CD4-positive, alpha-beta T cell treated with Interleukin-17A for 1 hour (primary cell): Measurements from ENCODE around the gene PPP2R5E.
"Not testable (repeated sequence)": the region's sequence is repeated elsewhere in the genome, so short reads cannot be mapped to it uniquely, and the experiment has no call there.

Experiments
- DNase-seq: peaks from one replicate; pipeline ENCODE4 v3.0.0-alpha.2; 2020

Gene PPP2R5E

GRCh38 chr14:63426838-63427352, 116.3 kb downstream of the PPP2R5E start:
- DNase-seq: no peak

- no peak for DNase-seq
Measured at GRCh38 chr14:63423889-63424288, 119.3 kb downstream of the PPP2R5E start.

- DNase-seq: no peak
Measured at GRCh38 chr14:63423381-63423780, 119.8 kb downstream of the PPP2R5E start.

DNA sequence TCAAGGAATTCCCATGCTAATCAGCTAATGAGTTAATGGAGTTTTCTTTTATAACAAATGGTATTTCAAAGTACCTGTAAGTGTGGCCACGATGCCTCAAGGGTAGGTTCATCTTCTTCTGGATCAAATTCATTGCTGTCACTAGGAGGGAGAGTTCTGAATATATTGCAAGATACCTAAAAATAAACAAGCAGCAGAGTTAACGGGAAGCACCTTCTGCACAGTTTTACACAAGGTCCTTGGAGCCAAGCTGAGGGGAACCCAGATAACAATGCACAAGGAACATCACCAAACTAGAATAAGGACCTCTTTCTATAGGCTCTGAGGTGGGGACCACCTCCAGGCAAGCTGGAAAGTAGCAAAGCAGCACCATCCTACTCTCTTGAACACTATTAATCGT, 121.3 kb downstream of the PPP2R5E start:
- no peak for DNase-seq

GRCh38 chr14:63421226-63421625, 122.0 kb downstream of the PPP2R5E start:
- DNase-seq: no peak

DNA sequence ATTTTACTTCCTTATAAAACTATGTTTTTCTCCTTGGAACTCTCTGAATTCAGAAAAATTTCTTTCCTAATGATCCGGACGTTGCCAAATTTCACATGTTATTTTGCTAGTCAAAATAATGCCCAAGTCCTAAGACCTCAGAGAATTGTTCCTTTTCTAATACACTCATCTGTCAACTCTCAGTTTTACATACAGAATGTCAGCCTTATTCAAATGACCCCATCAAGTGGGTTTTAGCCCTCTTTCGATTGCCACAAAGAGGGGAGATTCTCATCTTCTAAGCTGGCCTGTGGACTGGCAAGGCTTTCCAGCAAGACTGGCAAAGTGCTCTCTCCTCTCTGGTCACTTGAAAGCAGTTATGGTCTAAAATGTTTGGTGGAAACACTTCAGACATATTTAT, 125.2 kb downstream of the PPP2R5E start:
- no peak for DNase-seq

DNA sequence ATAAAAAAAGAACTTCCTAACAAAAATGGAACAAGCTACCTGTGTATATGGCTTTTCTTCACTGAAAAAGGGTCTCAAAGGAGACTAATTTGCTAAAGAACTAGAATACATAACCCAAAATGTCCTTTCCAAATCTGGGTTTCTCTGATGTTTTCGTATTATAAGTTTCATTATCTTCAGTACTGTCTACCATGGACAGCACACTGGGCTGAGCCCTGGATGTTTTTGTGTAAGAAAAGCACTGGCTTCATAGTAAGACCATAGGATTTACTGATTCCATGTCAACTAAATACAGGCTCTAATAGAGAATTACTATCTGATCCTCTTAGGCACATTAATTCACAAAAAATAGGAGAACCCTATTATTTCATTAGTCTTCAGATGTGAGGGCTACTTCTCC, 130.2 kb downstream of the PPP2R5E start:
- no peak for DNase-seq

DNA sequence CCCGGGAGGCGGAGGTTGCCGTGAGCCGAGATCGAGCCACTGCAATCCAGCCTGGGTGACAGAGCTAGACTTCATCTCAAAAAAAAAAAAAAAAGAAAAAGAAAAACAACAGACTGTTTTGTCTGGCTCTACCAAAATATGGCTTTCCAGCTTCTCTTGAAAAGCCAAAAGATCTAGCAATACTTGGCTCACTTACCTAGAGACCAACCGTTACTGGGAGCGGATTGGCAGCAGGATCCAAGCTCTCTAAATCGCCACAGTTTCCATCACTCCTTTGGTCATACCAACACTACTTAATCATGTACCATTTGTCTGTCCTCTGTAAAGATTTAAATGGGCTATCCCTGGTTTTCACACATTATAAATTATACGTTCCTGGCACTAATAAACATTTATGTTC, 136.8 kb downstream of the PPP2R5E start:
- DNase-seq: no peak

GRCh38 chr14:63405715-63406114, 137.5 kb downstream of the PPP2R5E start:
- DNase-seq: no peak

- no peak for DNase-seq
Measured at GRCh38 chr14:63404906-63405305, 138.3 kb downstream of the PPP2R5E start.

GRCh38 chr14:63401646-63402045, 141.5 kb downstream of the PPP2R5E start:
- no peak for DNase-seq

DNA sequence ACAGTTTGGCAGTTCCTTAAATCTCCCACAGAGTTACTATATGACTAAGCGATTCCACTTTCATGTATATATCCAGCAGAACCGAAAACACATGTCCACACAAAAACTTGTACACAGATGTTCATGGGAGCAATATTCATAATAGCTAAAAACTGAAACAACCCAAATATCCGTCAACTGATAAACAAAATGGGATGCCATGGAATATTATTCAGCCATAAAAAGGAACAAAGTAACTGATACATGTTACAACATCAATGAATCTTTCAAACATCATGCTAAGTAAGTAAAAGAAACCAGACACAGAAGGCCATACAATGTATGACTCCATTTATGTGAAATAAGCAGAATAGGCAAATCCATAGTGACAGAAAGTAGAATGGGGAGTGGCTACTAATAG, 144.2 kb downstream of the PPP2R5E start:
- DNase-seq: no peak

DNA sequence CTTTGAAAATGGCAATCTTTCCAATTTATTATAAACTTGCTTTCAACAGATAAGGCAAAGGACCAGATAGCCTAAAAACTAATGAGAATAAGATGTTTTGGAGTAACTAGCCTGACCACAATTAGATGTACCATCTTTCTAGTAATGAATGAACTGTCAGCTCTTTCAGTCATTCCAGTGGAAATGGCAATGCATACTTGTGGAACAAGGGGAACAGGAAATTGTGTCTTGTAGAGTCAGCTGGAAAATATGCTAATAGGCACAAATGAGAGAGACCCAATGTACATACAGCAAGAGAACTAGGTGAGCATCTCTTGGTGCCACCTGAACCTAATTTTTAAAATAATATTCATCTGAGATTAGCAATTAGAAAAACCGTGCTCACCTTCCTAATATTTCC, 148.3 kb downstream of the PPP2R5E start:
- DNase-seq: no peak

DNA sequence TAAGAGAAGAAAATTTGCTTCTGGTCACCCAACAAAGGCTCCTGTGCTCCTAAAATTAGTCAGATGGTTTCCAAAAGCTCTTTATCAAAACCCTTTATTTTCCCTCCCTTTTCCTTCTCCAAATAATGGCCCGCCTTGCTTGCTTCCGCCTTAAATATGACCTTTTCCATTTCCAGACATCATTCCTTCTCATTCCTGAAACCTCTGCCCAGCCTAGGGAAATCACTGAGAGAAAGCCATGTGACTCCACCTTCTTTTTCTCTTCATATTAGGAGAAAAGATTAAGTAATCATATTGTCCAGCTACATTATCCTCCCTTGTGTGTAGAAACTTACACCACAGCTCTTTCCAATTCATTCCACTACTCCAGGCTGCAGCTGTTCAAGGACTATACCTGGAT, 148.7 kb downstream of the PPP2R5E start:
- no peak for DNase-seq

- no peak for DNase-seq
Measured at GRCh38 chr14:63393012-63393411, 150.2 kb downstream of the PPP2R5E start.

DNA sequence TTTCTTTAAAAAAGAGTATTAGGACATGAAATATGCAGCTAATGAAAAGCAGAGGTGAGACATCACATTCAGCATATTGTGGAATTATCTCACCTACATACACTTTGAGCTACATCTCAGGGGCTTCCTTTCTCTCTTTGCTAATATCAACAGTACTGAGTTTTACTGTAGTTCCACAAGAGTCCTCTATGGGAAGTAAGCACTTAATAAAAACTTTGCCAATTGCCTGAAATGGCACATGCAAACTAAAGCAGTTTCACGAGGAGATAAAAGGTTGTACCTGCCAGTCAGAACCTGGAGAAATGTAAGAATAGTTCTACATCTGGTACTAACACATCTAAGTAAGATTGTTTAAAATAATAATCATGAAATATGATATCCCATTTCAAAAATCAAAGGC, 150.9 kb downstream of the PPP2R5E start:
- no peak for DNase-seq

GRCh38 chr14:63388766-63389431, 154.3 kb downstream of the PPP2R5E start:
- DNase-seq: peak; percentile 52

GRCh38 chr14:63387711-63388110, 155.5 kb downstream of the PPP2R5E start:
- no peak for DNase-seq

DNA sequence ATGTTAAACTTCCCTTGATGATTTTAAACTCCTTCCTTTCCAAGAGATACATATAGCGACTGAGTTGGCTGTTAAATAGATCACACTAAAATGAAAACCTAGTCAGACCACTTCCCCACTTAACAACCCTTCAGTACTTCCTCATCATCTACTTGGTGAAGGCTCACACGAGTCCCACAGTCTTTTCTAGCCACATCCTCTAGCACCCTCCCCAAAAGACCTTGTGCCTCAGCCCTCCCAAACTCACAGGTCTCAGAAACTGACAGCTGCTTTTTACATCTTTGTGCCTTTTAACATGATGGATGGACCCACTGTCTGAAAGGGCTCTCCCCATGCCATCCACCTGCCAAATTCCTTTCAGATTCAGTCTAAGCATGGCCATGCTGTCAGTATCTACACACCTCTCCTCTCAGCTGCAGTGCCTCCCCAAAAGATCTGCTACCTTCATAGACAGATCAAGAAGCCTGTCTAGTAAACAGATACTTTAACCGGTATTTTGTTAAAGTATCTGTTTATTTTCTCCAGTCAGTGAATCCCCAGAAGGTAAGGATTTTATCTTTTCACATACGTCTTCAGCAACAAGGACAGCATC, 159.3 kb downstream of the PPP2R5E start:
- peak; percentile 40 for DNase-seq

DNA sequence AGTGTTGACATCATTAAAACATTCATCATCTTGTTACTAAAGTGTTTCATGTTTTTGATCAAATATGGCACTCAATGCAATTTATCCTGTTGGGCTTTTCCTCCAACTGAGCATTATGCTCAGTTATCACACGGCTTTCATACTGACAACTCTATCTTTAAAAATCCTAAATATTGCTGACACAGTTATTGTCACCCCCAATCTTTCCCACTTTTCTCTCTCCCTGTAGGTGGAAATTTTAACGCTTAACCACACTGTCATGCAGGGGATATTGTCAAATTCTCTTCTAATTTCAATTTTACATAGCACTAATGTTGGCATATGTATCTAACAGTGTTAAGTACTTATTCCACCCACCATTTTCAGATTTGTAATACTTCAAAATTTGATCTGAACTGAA, 164.7 kb downstream of the PPP2R5E start:
- no peak for DNase-seq

DNA sequence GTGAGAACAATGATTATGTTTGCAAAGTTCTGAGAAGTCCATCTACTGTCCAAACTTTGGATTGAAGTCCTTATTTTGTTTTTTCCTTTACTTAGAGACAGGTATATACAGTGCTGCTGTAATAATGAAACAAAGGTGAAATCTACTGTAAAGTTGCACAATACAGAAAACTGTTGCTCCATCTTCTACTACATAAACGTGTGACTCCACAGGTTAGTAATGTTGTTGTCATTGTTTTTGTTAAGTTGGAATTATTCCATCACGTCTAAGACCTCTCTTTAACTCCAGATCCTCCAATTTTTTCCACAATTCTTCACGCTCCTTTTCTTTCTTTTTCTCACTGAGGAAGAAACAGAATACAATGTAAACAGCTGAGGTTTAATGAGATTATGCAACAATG, 167.4 kb downstream of the PPP2R5E start:
- DNase-seq: no peak

GRCh38 chr14:63371613-63372012, 171.6 kb downstream of the PPP2R5E start:
- not testable (repeated sequence) for DNase-seq

- DNase-seq: no peak
Measured at GRCh38 chr14:63371033-63371432, 172.1 kb downstream of the PPP2R5E start.

DNA sequence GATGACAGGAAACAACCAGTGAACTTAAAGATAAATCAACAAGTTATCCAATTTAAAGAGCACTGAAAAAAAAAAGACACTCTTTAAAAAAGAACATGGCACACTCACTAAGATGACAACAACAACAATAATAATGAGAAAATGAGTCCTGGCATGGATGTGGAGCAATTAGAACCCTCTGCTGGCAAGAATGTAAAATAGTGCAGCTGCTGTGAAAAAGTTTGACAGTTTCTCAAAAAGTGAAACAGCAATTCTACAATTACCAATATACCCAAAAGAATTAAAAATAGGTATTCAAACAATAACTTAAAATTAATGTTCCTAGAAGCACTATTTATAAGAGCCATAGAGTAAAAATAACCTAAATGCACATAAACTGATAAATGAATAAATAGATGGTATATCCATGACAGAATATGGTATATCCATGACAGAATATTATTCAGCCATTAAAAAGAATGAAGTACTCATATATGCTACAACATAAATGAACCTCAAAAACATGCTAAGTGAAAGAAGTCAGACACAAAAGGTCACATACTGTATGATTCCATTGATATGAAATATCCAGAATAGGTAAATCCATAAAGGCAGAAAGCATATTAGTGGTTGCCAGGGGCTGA, 175.3 kb downstream of the PPP2R5E start:
- DNase-seq: no peak
